Body of pancreas (tissue), 4 donors: ENCODE data around the gene PREX1. TPM values are rescaled to one million over a fixed set of nuclear protein-coding genes. Genes with fewer than 3 reads are reported as not detected.

Experiments
- ATAC-seq: fragments of 150-250 bp; one replicate; pipeline ENCODE4 v1.9.1; 2016
- DNase-seq, 4 donors: peaks; one replicate each; pipeline ENCODE4 v3.0.0-alpha.2; 2019
- H3K27ac ChIP-seq, 4 donors: fragments of 200-600 bp; sonication (generic); 1 replicate in 3 of 4; 2 replicates in 1 of 4; pipeline versions ENCODE4 v1.5.1 to v1.6.1; 2016 to 2019; ENCODE audit warnings: mild to moderate bottlenecking in 1 of 4, mixed read lengths in 1 of 4, moderate library complexity in 1 of 4
- H3K27me3 ChIP-seq, 2 donors: fragments of 200-600 bp; sonication (generic); one replicate each; pipeline ENCODE4 v1.6.0; 2016; ENCODE audit warnings: mild to moderate bottlenecking in 1 of 2
- H3K36me3 ChIP-seq, 2 donors: fragments of 200-600 bp; sonication (generic); replicated peaks in 1 of 2; 2 replicates each; pipeline ENCODE4 v1.5.1; 2016; ENCODE audit warnings: low read depth in 2 of 2; ENCODE audit not compliant: insufficient read depth in 1 of 2
- H3K4me1 ChIP-seq: fragments of 200-600 bp; sonication (generic); one replicate; pipeline ENCODE4 v1.6.0; 2016
- H3K4me3 ChIP-seq, 2 donors: fragments of 200-600 bp; sonication (generic); 1 replicate in 1 of 2; 2 replicates in 1 of 2; pipeline ENCODE4 v1.5.1; 2016 to 2019
- H3K9me3 ChIP-seq, 3 donors: fragments of 200-600 bp; sonication (generic); 1 replicate in 2 of 3; 2 replicates in 1 of 3; pipeline ENCODE4 v1.5.1; 2016
- POLR2A ChIP-seq, 3 donors: fragments of 450-650 bp; IDR thresholded peaks; one replicate each; pipeline ENCODE4 v1.6.1; 2016; ENCODE audit warnings: antibody characterized with exemption in 3 of 3, mild to moderate bottlenecking in 2 of 3
- WGBS, 2 donors: methylation state at CpG; one replicate each; pipeline ENCODE4 v1.1.5; 2017; 5-methylcytosine and 5-hydroxymethylcytosine counted together
- intact Hi-C: fragments of 100-400 bp; cut with DNase I; formaldehyde crosslinking; loops from one replicate; pipeline ENCODE4 v1.15.1; 2023
- total RNA-seq, 2 donors: library from RNA; depleted of rRNA; stranded (reverse); fragments of >200 nt; gene quantifications; one replicate each; pipeline ENCODE4 v1.1.0, GENCODE V29; 2016
- TF ChIP-seq, protein P1 (sequence below), 7 experiments: fragments of 450-650 bp in 4 of 7; fragments of 200-600 bp in 3 of 7; sonication (generic) in 3 of 7; IDR thresholded peaks; one replicate each; pipeline ENCODE4 v1.5.1; 2016 to 2019; ENCODE audit warnings: antibody characterized with exemption in 7 of 7

Gene PREX1
- total RNA-seq, 2 donors from 2014 or later, result 9.1 to 14.5 TPM

DNA sequence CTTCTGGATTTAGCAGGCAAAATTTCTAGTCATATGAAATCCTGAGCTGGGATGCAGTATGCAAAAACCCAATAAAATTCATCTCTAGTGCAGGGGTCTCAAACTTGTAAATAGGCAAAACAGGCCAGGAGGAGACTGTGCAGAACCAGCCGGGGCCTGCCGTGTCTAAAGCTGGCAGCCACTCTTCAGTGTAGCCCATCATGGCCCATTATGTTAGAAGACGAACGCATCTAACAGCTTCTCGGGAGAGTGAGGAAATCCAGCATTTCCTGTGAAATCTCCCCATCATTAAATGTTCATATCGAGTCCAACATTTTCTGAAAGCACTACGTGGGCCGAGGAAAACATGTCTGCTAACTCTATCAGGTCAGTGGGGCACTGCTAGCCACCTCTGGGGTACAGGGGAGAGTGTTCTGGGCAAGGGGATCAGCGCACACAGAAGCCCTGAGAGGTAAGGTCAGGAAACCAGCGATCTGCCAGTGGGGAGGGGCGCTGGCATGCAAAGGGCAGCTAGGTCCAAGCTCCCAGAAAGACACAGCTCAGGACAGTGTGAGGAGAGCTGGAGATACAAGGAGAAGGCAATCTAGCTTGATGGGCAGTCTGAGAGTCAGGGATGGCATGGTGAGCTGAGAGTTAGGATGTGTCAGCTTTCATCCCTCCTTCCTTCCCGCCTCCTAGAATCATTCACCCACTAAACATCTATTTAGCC, 144.2 kb downstream of the PREX1 start:
- Histone ChIP-seq H3K27me3 (no peaks in the 10 kb centered on the region), H3K4me1 (peaks cover 53% of the 10 kb centered on the region), H3K4me3 (no peak overlapping the region), H3K9me3 (no peaks in the 10 kb centered on the region), H3K36me3 (no peaks in the 10 kb centered on the region), H3K27ac (peak overlapping the region in 3 of 4 donors; percentile 72 to 83 (median 78))
- intact Hi-C loops, result no loop called here
- DNase-seq (no peak), ATAC-seq (no peak)
- TF ChIP-seq, protein P1, sequence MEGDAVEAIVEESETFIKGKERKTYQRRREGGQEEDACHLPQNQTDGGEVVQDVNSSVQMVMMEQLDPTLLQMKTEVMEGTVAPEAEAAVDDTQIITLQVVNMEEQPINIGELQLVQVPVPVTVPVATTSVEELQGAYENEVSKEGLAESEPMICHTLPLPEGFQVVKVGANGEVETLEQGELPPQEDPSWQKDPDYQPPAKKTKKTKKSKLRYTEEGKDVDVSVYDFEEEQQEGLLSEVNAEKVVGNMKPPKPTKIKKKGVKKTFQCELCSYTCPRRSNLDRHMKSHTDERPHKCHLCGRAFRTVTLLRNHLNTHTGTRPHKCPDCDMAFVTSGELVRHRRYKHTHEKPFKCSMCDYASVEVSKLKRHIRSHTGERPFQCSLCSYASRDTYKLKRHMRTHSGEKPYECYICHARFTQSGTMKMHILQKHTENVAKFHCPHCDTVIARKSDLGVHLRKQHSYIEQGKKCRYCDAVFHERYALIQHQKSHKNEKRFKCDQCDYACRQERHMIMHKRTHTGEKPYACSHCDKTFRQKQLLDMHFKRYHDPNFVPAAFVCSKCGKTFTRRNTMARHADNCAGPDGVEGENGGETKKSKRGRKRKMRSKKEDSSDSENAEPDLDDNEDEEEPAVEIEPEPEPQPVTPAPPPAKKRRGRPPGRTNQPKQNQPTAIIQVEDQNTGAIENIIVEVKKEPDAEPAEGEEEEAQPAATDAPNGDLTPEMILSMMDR (IDR thresholded peaks at IDR 0.05), result no peak
- 79 to 87% methylated on average over 12 of the region's 12 CpGs for WGBS, 2 donors

DNA sequence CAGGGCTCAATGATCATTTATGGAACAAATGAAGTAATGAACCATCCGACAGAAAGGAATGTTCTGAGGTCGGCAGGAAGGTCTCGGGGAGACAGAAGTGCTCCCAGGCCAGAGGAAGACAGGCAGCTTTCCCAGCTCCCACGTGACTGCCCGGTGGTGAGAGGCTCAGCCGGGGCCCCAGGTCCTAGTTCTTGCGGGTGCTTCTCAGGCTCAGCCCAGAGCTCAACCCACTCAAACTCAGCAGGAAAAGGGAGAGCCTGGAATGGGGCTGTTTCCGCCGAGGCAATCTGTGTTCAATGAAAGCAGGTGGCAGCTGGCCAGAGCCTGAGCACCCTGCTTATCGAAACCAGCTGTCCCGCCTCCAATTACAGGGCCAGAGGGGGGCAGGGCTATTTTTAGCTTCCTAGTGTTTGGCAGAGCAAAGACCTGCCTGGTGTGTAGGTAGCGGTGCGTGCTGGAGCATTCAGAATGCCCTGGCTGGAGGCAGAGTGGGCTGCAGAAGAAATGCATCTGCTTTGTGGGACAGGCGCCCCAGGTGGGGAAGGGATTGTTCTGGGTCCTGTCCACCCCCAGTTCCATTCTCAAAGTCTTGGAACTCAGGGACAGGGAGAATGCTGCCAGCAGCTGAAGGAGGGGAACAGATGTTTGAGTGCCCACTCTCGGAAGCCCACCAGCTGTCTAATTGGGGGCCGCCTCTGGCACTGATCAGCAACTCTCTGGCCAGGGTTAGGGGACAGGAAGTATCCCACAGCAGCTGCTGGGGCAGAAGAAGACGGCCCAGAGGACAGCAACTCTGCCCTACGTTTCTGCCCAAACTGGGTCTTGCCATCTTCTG, 145.1 kb downstream of the PREX1 start:
- Histone ChIP-seq H3K27ac (peak overlapping the region; percentile 67 to 83 (median 75)), H3K4me3 (no peak overlapping the region), H3K27me3 (no peaks in the 10 kb centered on the region), H3K9me3 (no peaks in the 10 kb centered on the region), H3K4me1 (peaks cover 53% of the 10 kb centered on the region), H3K36me3 (no peaks in the 10 kb centered on the region)
- DNase-seq, result peak; percentile 92 to 98 (median 97)
- WGBS, 2 donors, result 11 to 18% methylated on average over 7 to 18 of the region's 18 CpGs
- TF ChIP-seq, protein P1 (IDR thresholded peaks at IDR 0.05), result no peak
- TF ChIP-seq POLR2A (IDR thresholded peaks at IDR 0.05), result peak in 2 of 3 donors; percentile 35 to 42
- ATAC-seq, result peak; percentile 90
- intact Hi-C loops, result no loop called here

DNA sequence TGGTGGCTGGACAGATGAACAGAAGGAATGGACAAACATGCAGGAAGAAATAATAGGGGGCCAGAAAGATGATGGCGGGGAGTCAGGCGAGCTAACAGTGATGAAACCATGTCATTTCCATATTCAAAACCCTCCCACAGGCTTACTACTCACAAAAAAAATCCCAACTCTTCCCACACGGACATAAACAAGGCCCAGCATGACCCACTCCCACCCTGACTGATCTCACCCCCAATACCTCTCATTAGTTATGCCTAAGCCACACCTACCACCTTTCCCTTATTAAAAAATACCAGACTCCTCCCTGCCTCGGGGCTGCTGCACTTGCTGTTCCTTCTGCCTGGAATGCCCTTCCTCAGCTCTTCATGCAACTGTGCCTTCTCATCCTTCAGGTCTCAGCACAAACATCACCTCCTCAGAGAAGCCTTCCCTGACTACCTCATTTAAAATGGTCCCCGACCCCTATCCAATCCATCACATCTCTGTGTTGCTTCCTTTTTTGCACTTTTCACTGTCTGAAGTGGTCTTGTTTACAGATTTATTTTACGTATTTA, 145.8 kb downstream of the PREX1 start:
- peak overlapping the region; percentile 67 to 83 (median 75) for H3K27ac ChIP-seq
- WGBS, 2 donors, result 73 to 75% methylated on average over 6 of the region's 6 CpGs
- ATAC-seq, result no peak
- H3K4me1 ChIP-seq, result peaks cover 51% of the 10 kb centered on the region
- DNase-seq, result no peak
- H3K27me3 ChIP-seq, result no peaks in the 10 kb centered on the region
- H3K36me3 ChIP-seq, result no peaks in the 10 kb centered on the region
- TF ChIP-seq, protein P1 (IDR thresholded peaks at IDR 0.05), result no peak
- TF ChIP-seq POLR2A (IDR thresholded peaks at IDR 0.05), result no peak
- intact Hi-C loops, result no loop called here
- no peak overlapping the region for H3K4me3 ChIP-seq
- no peaks in the 10 kb centered on the region for H3K9me3 ChIP-seq

DNA sequence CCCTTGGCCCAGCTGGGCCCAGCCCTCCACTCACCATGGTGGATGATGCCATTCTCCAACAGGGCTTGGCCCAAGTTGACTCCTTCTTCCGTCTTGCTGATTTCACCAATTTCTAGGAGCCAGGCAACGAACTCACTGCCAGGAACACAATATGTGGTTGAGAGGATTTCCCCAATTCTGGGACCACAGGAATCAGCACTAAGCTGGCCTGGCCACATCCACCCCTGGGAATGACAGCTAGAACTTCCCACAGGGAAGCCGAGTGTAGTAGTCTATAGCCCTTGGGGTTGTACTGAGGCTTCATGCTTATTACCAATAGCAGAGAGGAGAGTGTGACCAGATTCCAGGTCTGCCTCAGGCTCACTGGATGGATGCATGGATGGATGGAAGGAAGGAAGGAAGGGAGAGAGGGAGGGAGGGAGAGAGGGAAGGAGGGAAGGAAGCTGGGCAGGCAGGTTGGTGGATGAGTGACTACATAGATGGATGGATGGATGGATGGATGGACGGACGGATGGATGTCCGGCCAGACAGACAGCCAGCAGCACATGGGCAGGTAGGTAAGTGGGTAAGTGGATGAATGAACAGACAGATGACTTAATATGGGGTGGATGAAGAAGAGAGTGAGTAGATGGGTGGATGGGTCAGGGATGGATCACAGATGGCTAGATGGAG, 146.5 kb downstream of the PREX1 start:
- Histone ChIP-seq H3K4me3 (no peak overlapping the region), H3K36me3 (no peaks in the 10 kb centered on the region), H3K9me3 (no peaks in the 10 kb centered on the region), H3K4me1 (peaks cover 45% of the 10 kb centered on the region), H3K27me3 (no peaks in the 10 kb centered on the region), H3K27ac (no peak overlapping the region)
- TF ChIP-seq, protein P1 (IDR thresholded peaks at IDR 0.05), result no peak
- ATAC-seq (no peak), DNase-seq (no peak)
- 83 to 98% methylated on average over 5 to 6 of the region's 6 CpGs for WGBS, 2 donors
- intact Hi-C loops, result no loop called here
